Measurements from ENCODE around the gene MOCS1. TPM values are rescaled to one million over a fixed set of nuclear protein-coding genes. Genes with fewer than 3 reads are reported as not detected.

MOCS1 gene
- total RNA-seq, 5 donors from 2014 or later (not counting 1 experiment from before 2014, with no cell fraction given), result 1.1 to 2.1 (median 1.2) TPM

- ATAC-seq (replicated peaks in 1 of 4) (no peak), DNase-seq (no peak)
- Mint-ChIP-seq H3K9me3 (no peaks in the 10 kb centered on the region), H3K4me1 (no peaks in the 10 kb centered on the region), H3K36me3 (no peaks in the 10 kb centered on the region), H3K4me3 (no peak overlapping the region), H3K27me3 (peaks cover 0 to 4% of the 10 kb centered on the region in 2 donors), H3K27ac (no peak overlapping the region)
- ChIA-PET CTCF (no interaction called here), POLR2A (no interaction called here)
- H3K27me3 ChIP-seq (replicated peaks in 1 of 2; ENCODE audit: control insufficient read depth in 2 of 2, extremely low read depth in 1 of 2, insufficient read depth in 2 of 2, low read length in 1 of 2), result peaks cover 0 to 10% of the 10 kb centered on the region in 2 experiments
- WGBS (ENCODE audit: insufficient coverage), result 80% methylated on average over 6 of the region's 6 CpGs
- H3K4me3 ChIP-seq (ENCODE audit: control insufficient read depth in 1 of 2, extremely low read depth in 1 of 2, low read length in 1 of 2), result no peak overlapping the region
- no peaks in the 10 kb centered on the region for H3K36me3 ChIP-seq (ENCODE audit: control insufficient read depth in 2 of 2, extremely low read depth in 1 of 2, insufficient read depth in 1 of 2, low read length in 1 of 2)
- H3K9me3 ChIP-seq, result no peaks in the 10 kb centered on the region
- H3K4me1 ChIP-seq (ENCODE audit: control insufficient read depth in 1 of 2, extremely low read depth in 1 of 2, insufficient read depth in 2 of 2, low read length in 2 of 2), result no peaks in the 10 kb centered on the region
- H3K27ac ChIP-seq (ENCODE audit: low read length), result no peak overlapping the region
These were observed 30.6 kb downstream of the MOCS1 start for GRCh38 chr6:39903656-39904055.

- CTCF ChIA-PET, result no interaction called here
- Mint-ChIP-seq H3K27me3 (peaks cover 0 to 4% of the 10 kb centered on the region in 2 donors), H3K27ac (no peak overlapping the region), H3K9me3 (no peaks in the 10 kb centered on the region), H3K4me1 (no peaks in the 10 kb centered on the region), H3K36me3 (no peaks in the 10 kb centered on the region), H3K4me3 (no peak overlapping the region)
- H3K27me3 ChIP-seq (replicated peaks in 1 of 2; ENCODE audit: control insufficient read depth in 2 of 2, extremely low read depth in 1 of 2, insufficient read depth in 2 of 2, low read length in 1 of 2), result peaks cover 0 to 10% of the 10 kb centered on the region in 2 experiments
- H3K4me3 ChIP-seq (ENCODE audit: control insufficient read depth in 1 of 2, extremely low read depth in 1 of 2, low read length in 1 of 2), result no peak overlapping the region
- WGBS (ENCODE audit: insufficient coverage), result 92% methylated on average over 1 of the region's 4 CpGs
- DNase-seq (no peak), ATAC-seq (replicated peaks in 1 of 4) (no peak)
- no peaks in the 10 kb centered on the region for H3K4me1 ChIP-seq (ENCODE audit: control insufficient read depth in 1 of 2, extremely low read depth in 1 of 2, insufficient read depth in 2 of 2, low read length in 2 of 2)
- H3K27ac ChIP-seq (ENCODE audit: low read length), result no peak overlapping the region
- no peaks in the 10 kb centered on the region for H3K36me3 ChIP-seq (ENCODE audit: control insufficient read depth in 2 of 2, extremely low read depth in 1 of 2, insufficient read depth in 1 of 2, low read length in 1 of 2)
- no peaks in the 10 kb centered on the region for H3K9me3 ChIP-seq
- POLR2A ChIA-PET, result no interaction called here
These were observed 31.3 kb downstream of the MOCS1 start for GRCh38 chr6:39902786-39903465.

- Mint-ChIP-seq H3K4me1 (no peaks in the 10 kb centered on the region), H3K9me3 (no peaks in the 10 kb centered on the region), H3K36me3 (no peaks in the 10 kb centered on the region), H3K27me3 (peaks cover 0 to 6% of the 10 kb centered on the region in 2 donors), H3K27ac (no peak overlapping the region), H3K4me3 (no peak overlapping the region)
- ATAC-seq (replicated peaks in 1 of 4) (no peak), DNase-seq (no peak)
- Histone ChIP-seq H3K4me3 (ENCODE audit: control insufficient read depth in 1 of 2, extremely low read depth in 1 of 2, low read length in 1 of 2) (no peak overlapping the region), H3K27ac (ENCODE audit: low read length) (no peak overlapping the region), H3K36me3 (ENCODE audit: control insufficient read depth in 2 of 2, extremely low read depth in 1 of 2, insufficient read depth in 1 of 2, low read length in 1 of 2) (no peaks in the 10 kb centered on the region), H3K27me3 (replicated peaks in 1 of 2; ENCODE audit: control insufficient read depth in 2 of 2, extremely low read depth in 1 of 2, insufficient read depth in 2 of 2, low read length in 1 of 2) (peaks cover 0 to 10% of the 10 kb centered on the region in 2 experiments), H3K9me3 (no peaks in the 10 kb centered on the region), H3K4me1 (ENCODE audit: control insufficient read depth in 1 of 2, extremely low read depth in 1 of 2, insufficient read depth in 2 of 2, low read length in 2 of 2) (no peaks in the 10 kb centered on the region)
- no CpG with 5 or more reads among the region's 2 CpGs for WGBS (ENCODE audit: insufficient coverage)
- ChIA-PET CTCF (no interaction called here), POLR2A (no interaction called here)
These were observed 32.1 kb downstream of the MOCS1 start for GRCh38 chr6:39902136-39902535.

GRCh38 chr6:39901670-39902069 lies 32.6 kb downstream of the MOCS1 start:
- Histone ChIP-seq H3K9me3 (no peaks in the 10 kb centered on the region), H3K36me3 (ENCODE audit: control insufficient read depth in 2 of 2, extremely low read depth in 1 of 2, insufficient read depth in 1 of 2, low read length in 1 of 2) (no peaks in the 10 kb centered on the region), H3K27ac (ENCODE audit: low read length) (no peak overlapping the region), H3K4me3 (ENCODE audit: control insufficient read depth in 1 of 2, extremely low read depth in 1 of 2, low read length in 1 of 2) (no peak overlapping the region), H3K27me3 (replicated peaks in 1 of 2; ENCODE audit: control insufficient read depth in 2 of 2, extremely low read depth in 1 of 2, insufficient read depth in 2 of 2, low read length in 1 of 2) (peaks cover 0 to 10% of the 10 kb centered on the region in 2 experiments), H3K4me1 (ENCODE audit: control insufficient read depth in 1 of 2, extremely low read depth in 1 of 2, insufficient read depth in 2 of 2, low read length in 2 of 2) (no peaks in the 10 kb centered on the region)
- ChIA-PET POLR2A (no interaction called here), CTCF (no interaction called here)
- no peaks in the 10 kb centered on the region for H3K4me1 Mint-ChIP-seq
- DNase-seq (no peak), ATAC-seq (replicated peaks in 1 of 4) (no peak)
- H3K27me3 Mint-ChIP-seq, result peaks cover 0 to 10% of the 10 kb centered on the region in 2 donors
- H3K27ac Mint-ChIP-seq, result no peak overlapping the region
- no peaks in the 10 kb centered on the region for H3K9me3 Mint-ChIP-seq
- H3K36me3 Mint-ChIP-seq, result no peaks in the 10 kb centered on the region
- WGBS (ENCODE audit: insufficient coverage), result 87% methylated on average over 17 of the region's 19 CpGs
- H3K4me3 Mint-ChIP-seq, result no peak overlapping the region

GRCh38 chr6:39901116-39901655 lies 33.1 kb downstream of the MOCS1 start:
- H3K36me3 ChIP-seq (ENCODE audit: control insufficient read depth in 2 of 2, extremely low read depth in 1 of 2, insufficient read depth in 1 of 2, low read length in 1 of 2), result no peaks in the 10 kb centered on the region
- Mint-ChIP-seq H3K4me1 (no peaks in the 10 kb centered on the region), H3K9me3 (no peaks in the 10 kb centered on the region), H3K27me3 (peaks cover 0 to 10% of the 10 kb centered on the region in 2 donors), H3K4me3 (no peak overlapping the region), H3K36me3 (no peaks in the 10 kb centered on the region), H3K27ac (no peak overlapping the region)
- ChIA-PET POLR2A (no interaction called here), CTCF (no interaction called here)
- DNase-seq, result no peak
- no peak for ATAC-seq (replicated peaks in 1 of 4)
- H3K27ac ChIP-seq (ENCODE audit: low read length), result no peak overlapping the region
- peaks cover 0 to 8% of the 10 kb centered on the region in 2 experiments for H3K27me3 ChIP-seq (replicated peaks in 1 of 2; ENCODE audit: control insufficient read depth in 2 of 2, extremely low read depth in 1 of 2, insufficient read depth in 2 of 2, low read length in 1 of 2)
- no peaks in the 10 kb centered on the region for H3K4me1 ChIP-seq (ENCODE audit: control insufficient read depth in 1 of 2, extremely low read depth in 1 of 2, insufficient read depth in 2 of 2, low read length in 2 of 2)
- H3K9me3 ChIP-seq, result no peaks in the 10 kb centered on the region
- H3K4me3 ChIP-seq (ENCODE audit: control insufficient read depth in 1 of 2, extremely low read depth in 1 of 2, low read length in 1 of 2), result no peak overlapping the region
- 76% methylated on average over 10 of the region's 10 CpGs for WGBS (ENCODE audit: insufficient coverage)

GRCh38 chr6:39899554-39900295 lies 34.5 kb downstream of the MOCS1 start:
- DNase-seq (no peak), ATAC-seq (replicated peaks in 1 of 4) (no peak)
- Mint-ChIP-seq H3K4me1 (no peaks in the 10 kb centered on the region), H3K27ac (no peak overlapping the region), H3K4me3 (no peak overlapping the region), H3K9me3 (no peaks in the 10 kb centered on the region), H3K36me3 (no peaks in the 10 kb centered on the region), H3K27me3 (peaks cover 0 to 10% of the 10 kb centered on the region in 2 donors)
- ChIA-PET CTCF (no interaction called here), POLR2A (no interaction called here)
- 91% methylated on average over 9 of the region's 10 CpGs for WGBS (ENCODE audit: insufficient coverage)
- no peaks in the 10 kb centered on the region for H3K9me3 ChIP-seq
- H3K27ac ChIP-seq (ENCODE audit: low read length), result no peak overlapping the region
- H3K36me3 ChIP-seq (ENCODE audit: control insufficient read depth in 2 of 2, extremely low read depth in 1 of 2, insufficient read depth in 1 of 2, low read length in 1 of 2), result no peaks in the 10 kb centered on the region
- H3K4me1 ChIP-seq (ENCODE audit: control insufficient read depth in 1 of 2, extremely low read depth in 1 of 2, insufficient read depth in 2 of 2, low read length in 2 of 2), result no peaks in the 10 kb centered on the region
- peaks cover 0 to 8% of the 10 kb centered on the region in 2 experiments for H3K27me3 ChIP-seq (replicated peaks in 1 of 2; ENCODE audit: control insufficient read depth in 2 of 2, extremely low read depth in 1 of 2, insufficient read depth in 2 of 2, low read length in 1 of 2)
- H3K4me3 ChIP-seq (ENCODE audit: control insufficient read depth in 1 of 2, extremely low read depth in 1 of 2, low read length in 1 of 2), result no peak overlapping the region
